B cell (primary cell): Measurements from ENCODE around the gene CFAP54.

ENCODE experiments used
- CTCF ChIP-seq: fragments of 200-600 bp; IDR thresholded peaks from one replicate; pipeline ENCODE4 v1.8.0; 2022; ENCODE audit warnings: antibody characterized with exemption, mild to moderate bottlenecking
- EZH2 ChIP-seq: IDR thresholded peaks from 2 replicates; pipeline ENCODE4 v1.6.1; 2012; ENCODE audit warnings: borderline replicate concordance, low read depth, mild to moderate bottlenecking, moderate library complexity, low read length; ENCODE audit not compliant: insufficient read depth, poor library complexity, severe bottlenecking

- TF ChIP-seq CTCF (no peak), EZH2 (no peak)
Observed at GRCh38 chr12:96658075-96658474, 168.7 kb downstream of the CFAP54 start.
